H1 (cell line): ENCODE measurements around the gene OSCP1. TPM values are rescaled to one million over a fixed set of nuclear protein-coding genes. Genes with fewer than 3 reads are reported as not detected.

Experiments used
- CTCF ChIA-PET: fragments of 300-600 bp; sonication (Branson Sonifier 250); formaldehyde crosslinking; loops from one replicate; lab custom pipeline; 2021; ENCODE audit not compliant: partially characterized antibody; lab: Charles Lee
- POLR2A ChIA-PET: fragments of 300-600 bp; sonication (Branson Sonifier 250); formaldehyde crosslinking; loops from one replicate; lab custom pipeline; 2021; ENCODE audit warnings: inconsistent platforms; ENCODE audit not compliant: partially characterized antibody; lab: Charles Lee
- DNase-seq, 2 experiments: peaks; one replicate each; pipeline versions ENCODE4 v3.0.0 to v3.0.0-alpha.2; 2010 to 2022; ENCODE audit warnings: low spot score in 2 of 2, low read depth in 1 of 2, mixed read lengths in 1 of 2
- FAIRE-seq: peaks from 2 replicates; lab custom pipeline; 2011; peaks lifted over from hg19 to GRCh38; lab: Jason Lieb, UNC
- H2AFZ ChIP-seq: 2 replicates; pipeline ENCODE4 v1.8.1; 2012; ENCODE audit warnings: low read length, inconsistent platforms
- H2AK5ac ChIP-seq: 2 replicates; pipeline ENCODE4 v1.6.1; 2013; ENCODE audit warnings: low read depth, low read length
- H2BK120ac ChIP-seq: replicated peaks from 2 replicates; pipeline ENCODE3; 2013; ENCODE audit warnings: low read depth, low read length, inconsistent platforms
- H2BK12ac ChIP-seq: 2 replicates; pipeline ENCODE4 v1.6.1; 2013; ENCODE audit warnings: low read depth, low read length
- H2BK15ac ChIP-seq: 2 replicates; pipeline ENCODE4 v1.6.1; 2013; ENCODE audit warnings: low read length
- H2BK20ac ChIP-seq: 2 replicates; pipeline ENCODE4 v1.6.1; 2013; ENCODE audit warnings: low read length
- H2BK5ac ChIP-seq: 2 replicates; pipeline ENCODE4 v1.6.1; 2013; ENCODE audit warnings: low read depth, low read length
- H3K14ac ChIP-seq: 2 replicates; pipeline ENCODE4 v1.6.1; 2013; ENCODE audit warnings: inconsistent platforms; ENCODE audit not compliant: insufficient read length
- H3K18ac ChIP-seq: 2 replicates; pipeline ENCODE4 v1.6.1; 2013; ENCODE audit warnings: low read length; ENCODE audit errors: extremely low read depth
- H3K23ac ChIP-seq: 2 replicates; pipeline ENCODE4 v1.6.1; 2013; ENCODE audit warnings: inconsistent platforms; ENCODE audit not compliant: insufficient read length
- H3K23me2 ChIP-seq: 2 replicates; pipeline ENCODE4 v1.6.1; 2013; ENCODE audit warnings: low read depth, low read length
- H3K27ac ChIP-seq: 2 replicates; pipeline ENCODE4 v1.6.1; 2011; ENCODE audit warnings: low read depth, low read length, inconsistent platforms
- H3K27me3 ChIP-seq, 4 experiments: replicated peaks in 1 of 4; 1 replicate in 1 of 4; 2 replicates in 3 of 4; pipeline versions ENCODE4 v1.6.1 to v1.8.1; 2011 to 2013; ENCODE audit warnings: low read length in 3 of 4, mild to moderate bottlenecking in 3 of 4, inconsistent platforms in 2 of 4, mixed read lengths in 2 of 4, moderate library complexity in 1 of 4; ENCODE audit not compliant: control insufficient read depth in 3 of 4, insufficient read depth in 3 of 4; ENCODE audit errors: extremely low read depth in 1 of 4
- H3K36me3 ChIP-seq, 4 experiments: 2 replicates each; pipeline versions ENCODE4 v1.6.1 to v1.8.1; 2011 to 2013; ENCODE audit warnings: mild to moderate bottlenecking in 4 of 4, low read length in 3 of 4, moderate library complexity in 2 of 4, control low read depth in 1 of 4, inconsistent platforms in 1 of 4; ENCODE audit not compliant: insufficient read depth in 4 of 4, control insufficient read depth in 2 of 4
- H3K4ac ChIP-seq: replicated peaks from 2 replicates; pipeline ENCODE3; 2013; ENCODE audit warnings: low read length, low read depth, mixed read lengths, inconsistent platforms; ENCODE audit not compliant: insufficient read length
- H3K4me1 ChIP-seq, 4 experiments: replicated peaks in 1 of 4; 1 replicate in 1 of 4; 2 replicates in 3 of 4; pipeline versions ENCODE4 v1.6.1 to v1.8.1; 2011 to 2013; ENCODE audit warnings: low read length in 3 of 4, inconsistent platforms in 2 of 4, mixed read lengths in 1 of 4; ENCODE audit not compliant: insufficient read depth in 4 of 4, control insufficient read depth in 3 of 4
- H3K4me2 ChIP-seq, 2 experiments: 2 replicates each; pipeline versions ENCODE4 v1.6.1 to v1.8.1; 2011 to 2013; ENCODE audit warnings: low read depth in 2 of 2, low read length in 2 of 2, control low read depth in 1 of 2, inconsistent platforms in 1 of 2, mild to moderate bottlenecking in 1 of 2; ENCODE audit not compliant: insufficient read depth in 1 of 2
- H3K4me3 ChIP-seq, 4 experiments: fragments of 200-600, 300-600 bp in 1 of 4; sonication (generic), shearing (Covaris generic), sonication (Bioruptor Twin) in 1 of 4; 2 replicates each; pipeline versions ENCODE4 v1.5.1 to v1.8.1; 2011 to 2016; ENCODE audit warnings: low read length in 4 of 4, low read depth in 3 of 4, control low read depth in 2 of 4, inconsistent platforms in 2 of 4, mild to moderate bottlenecking in 2 of 4, mixed read lengths in 1 of 4, moderate library complexity in 1 of 4; ENCODE audit not compliant: insufficient read depth in 2 of 4; ENCODE audit errors: extremely low read depth in 1 of 4
- H3K56ac ChIP-seq: replicated peaks from 2 replicates; pipeline ENCODE3; 2013; ENCODE audit warnings: low read depth, mild to moderate bottlenecking, mixed read lengths, low read length, inconsistent platforms; ENCODE audit not compliant: insufficient read length
- H3K79me1 ChIP-seq: 2 replicates; pipeline ENCODE4 v1.6.1; 2013; ENCODE audit warnings: low read depth, low read length, control low read depth
- H3K79me2 ChIP-seq, 2 experiments: 2 replicates each; pipeline versions ENCODE4 v1.6.1 to v1.8.1; 2012 to 2013; ENCODE audit warnings: low read length in 2 of 2, mild to moderate bottlenecking in 2 of 2, inconsistent platforms in 1 of 2; ENCODE audit not compliant: insufficient read depth in 2 of 2, control insufficient read depth in 1 of 2
- H3K9ac ChIP-seq, 4 experiments: replicated peaks in 1 of 4; 1 replicate in 1 of 4; 2 replicates in 3 of 4; pipeline versions ENCODE4 v1.6.1 to v1.8.1; 2011 to 2013; ENCODE audit warnings: low read depth in 3 of 4, low read length in 3 of 4, control low read depth in 2 of 4, mild to moderate bottlenecking in 2 of 4, moderate library complexity in 2 of 4, inconsistent platforms in 1 of 4; ENCODE audit errors: extremely low read depth in 1 of 4
- H3K9me3 ChIP-seq, 2 experiments: 2 replicates each; pipeline versions ENCODE4 v1.6.1 to v1.8.1; 2012 to 2013; ENCODE audit warnings: mild to moderate bottlenecking in 2 of 2, moderate library complexity in 2 of 2, control low read depth in 1 of 2, inconsistent platforms in 1 of 2, low read depth in 1 of 2, low read length in 1 of 2, mixed read lengths in 1 of 2; ENCODE audit not compliant: insufficient read depth in 2 of 2
- H4K20me1 ChIP-seq, 2 experiments: replicated peaks in 1 of 2; 2 replicates each; pipeline versions ENCODE3 to v1.8.1; 2011 to 2013; ENCODE audit warnings: inconsistent platforms in 2 of 2, low read length in 2 of 2, mild to moderate bottlenecking in 1 of 2; ENCODE audit not compliant: insufficient read depth in 2 of 2, control insufficient read depth in 1 of 2
- H4K5ac ChIP-seq: 2 replicates; pipeline ENCODE4 v1.6.1; 2013; ENCODE audit warnings: low read length, low read depth, mixed read lengths, inconsistent platforms; ENCODE audit not compliant: insufficient read length
- H4K8ac ChIP-seq: 2 replicates; pipeline ENCODE4 v1.8.0; 2013; ENCODE audit warnings: mild to moderate bottlenecking, moderate library complexity, low read length, inconsistent platforms; ENCODE audit not compliant: insufficient read depth; ENCODE audit errors: extremely low read depth
- H4K91ac ChIP-seq: replicated peaks from 2 replicates; pipeline ENCODE3; 2013; ENCODE audit warnings: low read length, mixed read lengths, inconsistent platforms; ENCODE audit not compliant: insufficient read length
- ATF2 ChIP-seq: IDR thresholded peaks from 2 replicates; pipeline ENCODE4 v1.6.1; 2012; ENCODE audit warnings: low read length, inconsistent platforms
- CBX8 ChIP-seq: fragments of 300-800, 300-1000 bp; sonication (generic); IDR thresholded peaks from 2 replicates; pipeline ENCODE4 v1.7.1; 2016; ENCODE audit warnings: low read depth, low read length, borderline replicate concordance
- CHD1 ChIP-seq: IDR thresholded peaks from 2 replicates; pipeline ENCODE4 v1.6.1; 2012; ENCODE audit warnings: low read depth, low read length, improper control_type of control experiment
- JUND ChIP-seq: IDR thresholded peaks from 2 replicates; pipeline ENCODE4 v1.6.1; 2011; ENCODE audit warnings: mild to moderate bottlenecking, improper control_type of control experiment, low read length
- KDM1A ChIP-seq: fragments of 200-600, 300-600 bp; sonication (generic); IDR thresholded peaks from 2 replicates; pipeline ENCODE4 v1.7.1; 2016; ENCODE audit warnings: mild to moderate bottlenecking, low read length, borderline replicate concordance
- POLR2A ChIP-seq, 2 experiments: IDR thresholded peaks; 1 replicate in 1 of 2; 2 replicates in 1 of 2; pipeline ENCODE4 v1.6.1; 2011; ENCODE audit warnings: low read depth in 2 of 2, low read length in 2 of 2, mild to moderate bottlenecking in 2 of 2; ENCODE audit errors: control extremely low read depth in 1 of 2
- POLR2AphosphoS5 ChIP-seq: IDR thresholded peaks from 2 replicates; pipeline ENCODE4 v1.6.1; 2011; ENCODE audit warnings: low read depth, low read length
- SAP30 ChIP-seq: fragments of 300-600 bp; sonication (generic); IDR thresholded peaks from 2 replicates; pipeline ENCODE4 v1.7.1; 2012; ENCODE audit warnings: low read length, moderate library complexity, mild to moderate bottlenecking, inconsistent platforms; ENCODE audit not compliant: insufficient read depth, insufficient replicate concordance
- SIRT6 ChIP-seq: IDR thresholded peaks from one replicate; pipeline ENCODE4 v1.7.1; 2012; ENCODE audit warnings: low read length, inconsistent platforms
- SP2 ChIP-seq: IDR thresholded peaks from 2 replicates; pipeline ENCODE4 v1.6.1; 2012; ENCODE audit warnings: mild to moderate bottlenecking, low read length, inconsistent platforms
- SRF ChIP-seq: IDR thresholded peaks from 2 replicates; pipeline ENCODE4 v1.6.1; 2011; ENCODE audit warnings: mild to moderate bottlenecking, low read depth, low read length, moderate library complexity
- TBP ChIP-seq: IDR thresholded peaks from 2 replicates; pipeline ENCODE4 v1.6.1; 2011; ENCODE audit warnings: low read depth, low read length, improper control_type of control experiment
- TCF12 ChIP-seq: IDR thresholded peaks from 2 replicates; pipeline ENCODE4 v1.6.1; 2011; ENCODE audit warnings: low read depth, mild to moderate bottlenecking, low read length
- TEAD4 ChIP-seq: IDR thresholded peaks from 2 replicates; pipeline ENCODE4 v1.6.1; 2012; ENCODE audit warnings: low read depth, low read length, inconsistent platforms, mixed read lengths
- WGBS, 2 experiments: shearing (Covaris generic) in 1 of 2; methylation state at CpG; one replicate each; pipeline versions ENCODE4 v1.1.6 to v1.1.7; 2013 to 2015; ENCODE audit warnings: low lambda C conversion rate in 2 of 2, mixed read lengths in 2 of 2, inconsistent platforms in 1 of 2, low coverage in 1 of 2, missing lambda C conversion rate in 1 of 2; ENCODE audit not compliant: insufficient replicate concordance in 2 of 2, insufficient coverage in 1 of 2, insufficient read length in 1 of 2; ENCODE audit errors: extremely low coverage in 1 of 2, missing lambda C conversion rate in 1 of 2; 5-methylcytosine and 5-hydroxymethylcytosine counted together
- polyA plus RNA-seq, 7 experiments: library from polyadenylated mRNA; depleted of rRNA in 3 of 7; stranded (reverse) in 5 of 7; unstranded in 2 of 7; fragments of >200 nt in 5 of 7; fragments of 200-250 nt in 2 of 7; gene quantifications; 1 replicate in 5 of 7; 2 replicates in 1 of 7; 4 replicates in 1 of 7; pipeline versions ENCODE4 v1.2.1 to v1.2.3, GENCODE V29; 2011 to 2013; ENCODE audit warnings: missing spikeins in 2 of 7, mixed read lengths in 2 of 7
- total RNA-seq: library from RNA; stranded (reverse); fragmentation: NEBNext Ultra II Directional; extraction: Animal tissue kit (Norgen Biotek cat#: 25700); gene quantifications from 2 replicates; pipeline ENCODE4 v1.2.1, GENCODE V29; 2021

Gene OSCP1
- total and polyA plus RNA-seq, 2 of the 8 experiments (the other 6 are each of a cell fraction or from before 2014, with no cell fraction given), result 1.8 to 3.3 TPM

GRCh38 chr1:36433102-36433501, 17.1 kb downstream of the OSCP1 start:
- WGBS, 2 experiments, result 79% methylated on average over 1 of the region's 1 CpG; no CpG with 5 or more reads in 1 of the 2 experiments
- Histone ChIP-seq H2BK5ac (no peak overlapping the region), H2BK20ac (no peak overlapping the region), H2BK12ac (no peak overlapping the region), H3K27ac (no peak overlapping the region), H4K20me1 (no peaks in the 10 kb centered on the region), H4K5ac (no peak overlapping the region), H3K23ac (no peak overlapping the region), H2AFZ (no peak overlapping the region), H3K9ac (no peak overlapping the region), H2BK15ac (no peak overlapping the region), H3K79me1 (no peaks in the 10 kb centered on the region), H3K4ac (no peak overlapping the region), H3K56ac (no peak overlapping the region), H3K4me2 (no peak overlapping the region), H4K91ac (no peak overlapping the region), H3K36me3 (no peaks in the 10 kb centered on the region; a peak in 1 of 8 replicates), H4K8ac (no peak overlapping the region), H3K23me2 (no peaks in the 10 kb centered on the region; the same call in 1 of the 2 replicates), H3K9me3 (no peaks in the 10 kb centered on the region), H3K4me1 (no peaks in the 10 kb centered on the region), H3K79me2 (no peaks in the 10 kb centered on the region), H2AK5ac (no peak overlapping the region), H3K27me3 (no peaks in the 10 kb centered on the region), H3K14ac (no peak overlapping the region), H3K18ac (no peak overlapping the region), H2BK120ac (no peak overlapping the region), H3K4me3 (no peak overlapping the region)
- ChIA-PET CTCF (interaction anchor here (1.3 to 2.3 kb wide), 3 partner anchors 13 to 64 kb away, joined by 3 to 9 read pairs (median 7); partner anchors contain the start of gene OSCP1), POLR2A (interaction anchor here (1.9 kb wide), 1 partner anchor 109 kb away, joined by 4 read pairs; no protein-coding TSS in a partner anchor)
- DNase-seq (no peak), FAIRE-seq (no peak)
- TF ChIP-seq ATF2 (no peak), TBP (no peak), KDM1A (no peak), SAP30 (no peak), SP2 (no peak), TCF12 (no peak), CBX8 (no peak), CHD1 (no peak), POLR2AphosphoS5 (no peak), JUND (no peak), TEAD4 (no peak), SIRT6 (no peak), POLR2A (IDR thresholded peaks at IDR 0.05; ENCODE audit: control extremely low read depth in 1 of 2, low read depth in 2 of 2, low read length in 2 of 2) (no peak), SRF (no peak)
